Liver (tissue), 9 donors: ENCODE results near the gene XKR7. TPM values are rescaled to one million over a fixed set of nuclear protein-coding genes. Genes with fewer than 3 reads are reported as not detected.

ENCODE experiments used
- DNase-seq: peaks from one replicate; pipeline ENCODE4 v3.0.0-alpha.2; 2017; ENCODE audit warnings: low spot score
- H3K27ac ChIP-seq, 2 donors: one replicate each; pipeline ENCODE4 v1.7.0; 2013; ENCODE audit warnings: inconsistent platforms in 2 of 2, low read length in 2 of 2, control low read depth in 1 of 2, low read depth in 1 of 2, mild to moderate bottlenecking in 1 of 2
- H3K27me3 ChIP-seq, 4 donors: one replicate each; pipeline versions ENCODE4 v1.6.1 to v1.7.0; 2013; ENCODE audit warnings: low read length in 3 of 4, inconsistent platforms in 1 of 4, mild to moderate bottlenecking in 1 of 4, moderate library complexity in 1 of 4; ENCODE audit not compliant: control insufficient read depth in 4 of 4, insufficient read depth in 4 of 4
- H3K36me3 ChIP-seq, 4 donors: one replicate each; pipeline versions ENCODE4 v1.6.1 to v1.7.0; 2013; ENCODE audit warnings: low read length in 3 of 4, mild to moderate bottlenecking in 3 of 4, low read depth in 1 of 4, moderate library complexity in 1 of 4; ENCODE audit not compliant: control insufficient read depth in 4 of 4, insufficient read depth in 3 of 4
- H3K4me1 ChIP-seq, 4 donors: one replicate each; pipeline versions ENCODE4 v1.6.1 to v1.7.0; 2013; ENCODE audit warnings: low read length in 3 of 4, mild to moderate bottlenecking in 3 of 4, moderate library complexity in 1 of 4; ENCODE audit not compliant: control insufficient read depth in 4 of 4, insufficient read depth in 4 of 4
- H3K4me3 ChIP-seq, 3 donors: one replicate each; pipeline versions ENCODE4 v1.6.1 to v1.7.0; 2013; ENCODE audit warnings: low read length in 3 of 3, control low read depth in 1 of 3, low read depth in 1 of 3, mild to moderate bottlenecking in 1 of 3
- H3K9ac ChIP-seq, 2 donors: one replicate each; pipeline ENCODE4 v1.7.0; 2013; ENCODE audit warnings: low read length in 2 of 2, mild to moderate bottlenecking in 2 of 2, moderate library complexity in 2 of 2, control low read depth in 1 of 2, low read depth in 1 of 2
- H3K9me3 ChIP-seq, 4 donors: one replicate each; pipeline versions ENCODE4 v1.6.1 to v1.7.0; 2013; ENCODE audit warnings: low read length in 3 of 4; ENCODE audit not compliant: control insufficient read depth in 4 of 4
- EGR1 ChIP-seq, 2 donors: IDR thresholded peaks; 2 replicates each; pipeline ENCODE4 v1.6.1; 2016 to 2018; ENCODE audit warnings: antibody characterized with exemption in 2 of 2, low read depth in 2 of 2
- FOXA1 ChIP-seq: IDR thresholded peaks from 2 replicates; pipeline ENCODE4 v1.6.1; 2016; ENCODE audit warnings: antibody characterized with exemption
- FOXA2 ChIP-seq: IDR thresholded peaks from 2 replicates; pipeline ENCODE4 v1.6.1; 2016; ENCODE audit warnings: antibody characterized with exemption
- GABPA ChIP-seq, 2 donors: IDR thresholded peaks in 1 of 2; conservative IDR thresholded peaks in 1 of 2; 2 replicates each; pipeline ENCODE4 v1.6.1; 2016; ENCODE audit warnings: antibody characterized with exemption in 2 of 2, mild to moderate bottlenecking in 1 of 2, moderate library complexity in 1 of 2
- HNF4A ChIP-seq, 2 donors: conservative IDR thresholded peaks; 2 replicates each; pipeline ENCODE4 v1.6.1; 2016; ENCODE audit warnings: antibody characterized with exemption in 2 of 2, mild to moderate bottlenecking in 2 of 2
- HNF4G ChIP-seq: IDR thresholded peaks from 2 replicates; pipeline ENCODE4 v1.6.1; 2016; ENCODE audit warnings: antibody characterized with exemption
- JUND ChIP-seq, 2 donors: IDR thresholded peaks; 2 replicates each; pipeline ENCODE4 v1.6.1; 2016; ENCODE audit warnings: antibody characterized with exemption in 2 of 2
- NR2F2 ChIP-seq: IDR thresholded peaks from 2 replicates; pipeline ENCODE4 v1.6.1; 2016; ENCODE audit warnings: antibody characterized with exemption
- RAD21 ChIP-seq, 2 donors: IDR thresholded peaks; 2 replicates each; pipeline ENCODE4 v1.6.1; 2016; ENCODE audit warnings: antibody characterized with exemption in 2 of 2, mild to moderate bottlenecking in 2 of 2
- RXRA ChIP-seq, 2 donors: IDR thresholded peaks; 2 replicates each; pipeline ENCODE4 v1.6.1; 2017 to 2018; ENCODE audit warnings: antibody characterized with exemption in 2 of 2, mild to moderate bottlenecking in 1 of 2
- SP1 ChIP-seq: IDR thresholded peaks from 2 replicates; pipeline ENCODE4 v1.6.1; 2018; ENCODE audit warnings: antibody characterized with exemption, mild to moderate bottlenecking
- TAF1 ChIP-seq: conservative IDR thresholded peaks from 2 replicates; pipeline ENCODE4 v1.6.1; 2016; ENCODE audit warnings: antibody characterized with exemption, mild to moderate bottlenecking
- YY1 ChIP-seq: IDR thresholded peaks from 2 replicates; pipeline ENCODE4 v1.6.1; 2016; ENCODE audit warnings: antibody characterized with exemption, mild to moderate bottlenecking
- WGBS: extraction: QIAGEN DNeasy Blood & Tissue Kit; methylation state at CpG from one replicate; pipeline ENCODE4 v1.1.7; 2013; 5-methylcytosine and 5-hydroxymethylcytosine counted together
- polyA plus RNA-seq, 2 donors: library from polyadenylated mRNA; stranded (reverse) in 1 of 2; unstranded in 1 of 2; fragments of 200-250 nt in 1 of 2; fragments of >200 nt in 1 of 2; fragmentation: Nextera tagmentation in 1 of 2; extraction: Ambion mirVana in 1 of 2; gene quantifications; one replicate each; pipeline versions ENCODE4 v1.2.1 to v1.2.3, GENCODE V29; 2013 to 2015
- total RNA-seq, 2 donors: library from RNA; depleted of rRNA; stranded (reverse); fragments of >200 nt; gene quantifications; one replicate each; pipeline ENCODE4 v1.2.3, GENCODE V29; 2014
- TF ChIP-seq, protein P1 (sequence below): IDR thresholded peaks from 2 replicates; pipeline ENCODE4 v1.6.1; 2016; ENCODE audit warnings: antibody characterized with exemption, mild to moderate bottlenecking
- TF ChIP-seq, protein P2 (sequence below): fragments of 150-350 bp; IDR thresholded peaks from 2 replicates; pipeline ENCODE4 v1.5.1; 2017; ENCODE audit warnings: improper control_type of control experiment, low read depth, low read length; ENCODE audit not compliant: missing input control
- TF ChIP-seq, protein P3 (sequence below): IDR thresholded peaks from 2 replicates; pipeline ENCODE4 v1.6.1; 2016; ENCODE audit warnings: antibody characterized with exemption
- TF ChIP-seq, protein P4 (sequence below): IDR thresholded peaks from 2 replicates; pipeline ENCODE4 v1.6.1; 2016; ENCODE audit warnings: antibody characterized with exemption
- TF ChIP-seq, protein P5 (sequence below): IDR thresholded peaks from 2 replicates; pipeline ENCODE4 v1.6.1; 2016; ENCODE audit warnings: antibody characterized with exemption
- donor health status: healthy.
- donor health status: healthy.
- donor health status: healthy.
- donor health status: healthy.
- donor health status: healthy.

The XKR7 gene
- total and polyA plus RNA-seq, 4 donors, result under 0.01 to 0.05 TPM; not detected in 2

DNA sequence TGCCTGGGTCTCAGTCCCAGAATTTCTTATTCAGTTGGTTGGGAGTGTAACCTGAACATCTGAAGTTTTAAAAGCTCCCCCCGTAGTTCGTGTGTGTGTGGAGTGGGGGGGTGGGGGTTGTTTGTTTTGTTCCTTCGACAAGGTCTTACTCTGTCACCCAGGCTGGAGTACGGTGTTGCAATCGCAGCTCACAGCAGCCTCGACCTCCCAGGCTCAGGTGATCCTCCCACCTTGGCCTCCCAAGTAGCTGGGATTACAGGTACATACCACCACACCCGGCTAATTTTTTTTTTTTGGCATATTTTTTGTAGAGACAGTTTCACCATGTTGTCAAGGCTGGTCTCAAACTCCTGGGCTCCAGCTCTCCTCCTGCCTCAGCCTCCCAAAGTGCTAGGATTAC lies 45.4 kb downstream of the XKR7 start:
- H3K9me3 ChIP-seq, result no peaks in the 10 kb centered on the region
- 66% methylated on average over 7 of the region's 7 CpGs for WGBS
- H3K36me3 ChIP-seq, result no peaks in the 10 kb centered on the region
- TF ChIP-seq SP1, result no peak
- no peak for TF ChIP-seq RAD21 (IDR thresholded peaks at IDR 0.05)
- TF ChIP-seq FOXA2, result no peak
- TF ChIP-seq, protein P1, sequence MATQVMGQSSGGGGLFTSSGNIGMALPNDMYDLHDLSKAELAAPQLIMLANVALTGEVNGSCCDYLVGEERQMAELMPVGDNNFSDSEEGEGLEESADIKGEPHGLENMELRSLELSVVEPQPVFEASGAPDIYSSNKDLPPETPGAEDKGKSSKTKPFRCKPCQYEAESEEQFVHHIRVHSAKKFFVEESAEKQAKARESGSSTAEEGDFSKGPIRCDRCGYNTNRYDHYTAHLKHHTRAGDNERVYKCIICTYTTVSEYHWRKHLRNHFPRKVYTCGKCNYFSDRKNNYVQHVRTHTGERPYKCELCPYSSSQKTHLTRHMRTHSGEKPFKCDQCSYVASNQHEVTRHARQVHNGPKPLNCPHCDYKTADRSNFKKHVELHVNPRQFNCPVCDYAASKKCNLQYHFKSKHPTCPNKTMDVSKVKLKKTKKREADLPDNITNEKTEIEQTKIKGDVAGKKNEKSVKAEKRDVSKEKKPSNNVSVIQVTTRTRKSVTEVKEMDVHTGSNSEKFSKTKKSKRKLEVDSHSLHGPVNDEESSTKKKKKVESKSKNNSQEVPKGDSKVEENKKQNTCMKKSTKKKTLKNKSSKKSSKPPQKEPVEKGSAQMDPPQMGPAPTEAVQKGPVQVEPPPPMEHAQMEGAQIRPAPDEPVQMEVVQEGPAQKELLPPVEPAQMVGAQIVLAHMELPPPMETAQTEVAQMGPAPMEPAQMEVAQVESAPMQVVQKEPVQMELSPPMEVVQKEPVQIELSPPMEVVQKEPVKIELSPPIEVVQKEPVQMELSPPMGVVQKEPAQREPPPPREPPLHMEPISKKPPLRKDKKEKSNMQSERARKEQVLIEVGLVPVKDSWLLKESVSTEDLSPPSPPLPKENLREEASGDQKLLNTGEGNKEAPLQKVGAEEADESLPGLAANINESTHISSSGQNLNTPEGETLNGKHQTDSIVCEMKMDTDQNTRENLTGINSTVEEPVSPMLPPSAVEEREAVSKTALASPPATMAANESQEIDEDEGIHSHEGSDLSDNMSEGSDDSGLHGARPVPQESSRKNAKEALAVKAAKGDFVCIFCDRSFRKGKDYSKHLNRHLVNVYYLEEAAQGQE, result no peak
- TF ChIP-seq EGR1 (IDR thresholded peaks at IDR 0.05; ENCODE audit: low read depth in 2 of 2), result no peak
- TF ChIP-seq, protein P2, sequence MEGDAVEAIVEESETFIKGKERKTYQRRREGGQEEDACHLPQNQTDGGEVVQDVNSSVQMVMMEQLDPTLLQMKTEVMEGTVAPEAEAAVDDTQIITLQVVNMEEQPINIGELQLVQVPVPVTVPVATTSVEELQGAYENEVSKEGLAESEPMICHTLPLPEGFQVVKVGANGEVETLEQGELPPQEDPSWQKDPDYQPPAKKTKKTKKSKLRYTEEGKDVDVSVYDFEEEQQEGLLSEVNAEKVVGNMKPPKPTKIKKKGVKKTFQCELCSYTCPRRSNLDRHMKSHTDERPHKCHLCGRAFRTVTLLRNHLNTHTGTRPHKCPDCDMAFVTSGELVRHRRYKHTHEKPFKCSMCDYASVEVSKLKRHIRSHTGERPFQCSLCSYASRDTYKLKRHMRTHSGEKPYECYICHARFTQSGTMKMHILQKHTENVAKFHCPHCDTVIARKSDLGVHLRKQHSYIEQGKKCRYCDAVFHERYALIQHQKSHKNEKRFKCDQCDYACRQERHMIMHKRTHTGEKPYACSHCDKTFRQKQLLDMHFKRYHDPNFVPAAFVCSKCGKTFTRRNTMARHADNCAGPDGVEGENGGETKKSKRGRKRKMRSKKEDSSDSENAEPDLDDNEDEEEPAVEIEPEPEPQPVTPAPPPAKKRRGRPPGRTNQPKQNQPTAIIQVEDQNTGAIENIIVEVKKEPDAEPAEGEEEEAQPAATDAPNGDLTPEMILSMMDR, result no peak
- TF ChIP-seq, protein P3, sequence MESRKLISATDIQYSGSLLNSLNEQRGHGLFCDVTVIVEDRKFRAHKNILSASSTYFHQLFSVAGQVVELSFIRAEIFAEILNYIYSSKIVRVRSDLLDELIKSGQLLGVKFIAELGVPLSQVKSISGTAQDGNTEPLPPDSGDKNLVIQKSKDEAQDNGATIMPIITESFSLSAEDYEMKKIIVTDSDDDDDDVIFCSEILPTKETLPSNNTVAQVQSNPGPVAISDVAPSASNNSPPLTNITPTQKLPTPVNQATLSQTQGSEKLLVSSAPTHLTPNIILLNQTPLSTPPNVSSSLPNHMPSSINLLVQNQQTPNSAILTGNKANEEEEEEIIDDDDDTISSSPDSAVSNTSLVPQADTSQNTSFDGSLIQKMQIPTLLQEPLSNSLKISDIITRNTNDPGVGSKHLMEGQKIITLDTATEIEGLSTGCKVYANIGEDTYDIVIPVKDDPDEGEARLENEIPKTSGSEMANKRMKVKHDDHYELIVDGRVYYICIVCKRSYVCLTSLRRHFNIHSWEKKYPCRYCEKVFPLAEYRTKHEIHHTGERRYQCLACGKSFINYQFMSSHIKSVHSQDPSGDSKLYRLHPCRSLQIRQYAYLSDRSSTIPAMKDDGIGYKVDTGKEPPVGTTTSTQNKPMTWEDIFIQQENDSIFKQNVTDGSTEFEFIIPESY, result no peak
- no peak for TF ChIP-seq GABPA (IDR thresholded peaks at IDR 0.05 in 1 of 2, conservative IDR thresholded peaks at IDR 0.05 in 1 of 2)
- TF ChIP-seq, protein P4, sequence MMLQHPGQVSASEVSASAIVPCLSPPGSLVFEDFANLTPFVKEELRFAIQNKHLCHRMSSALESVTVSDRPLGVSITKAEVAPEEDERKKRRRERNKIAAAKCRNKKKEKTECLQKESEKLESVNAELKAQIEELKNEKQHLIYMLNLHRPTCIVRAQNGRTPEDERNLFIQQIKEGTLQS, result no peak
- no peak for TF ChIP-seq RXRA (IDR thresholded peaks at IDR 0.05)
- no peak for TF ChIP-seq FOXA1
- TF ChIP-seq JUND (IDR thresholded peaks at IDR 0.05), result no peak
- TF ChIP-seq TAF1, result no peak
- no peak for TF ChIP-seq HNF4G
- no peak for TF ChIP-seq YY1
- TF ChIP-seq NR2F2, result no peak
- TF ChIP-seq, protein P5, sequence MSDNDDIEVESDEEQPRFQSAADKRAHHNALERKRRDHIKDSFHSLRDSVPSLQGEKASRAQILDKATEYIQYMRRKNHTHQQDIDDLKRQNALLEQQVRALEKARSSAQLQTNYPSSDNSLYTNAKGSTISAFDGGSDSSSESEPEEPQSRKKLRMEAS, result no peak
- no peak for TF ChIP-seq HNF4A (conservative IDR thresholded peaks at IDR 0.05)
- H3K4me1 ChIP-seq, result peaks cover 0 to 3% (median under 1%) of the 10 kb centered on the region in 4 donors
- peaks cover 0 to 2% (median 0%) of the 10 kb centered on the region in 4 donors for H3K27me3 ChIP-seq
- no peak for DNase-seq
- no peak overlapping the region for H3K9ac ChIP-seq
- no peak overlapping the region for H3K4me3 ChIP-seq
- H3K27ac ChIP-seq, result no peak overlapping the region
